HEK293T (cell line): ENCODE measurements around the gene HMX2.

Source experiments
- ARNT ChIP-seq: fragments of 450-650 bp; IDR thresholded peaks from 2 replicates; pipeline ENCODE4 v1.6.1; 2017; ENCODE audit warnings: mild to moderate bottlenecking
- BHLHE40 ChIP-seq: fragments of 450-650 bp; IDR thresholded peaks from 2 replicates; pipeline ENCODE4 v1.6.1; 2016; ENCODE audit warnings: mild to moderate bottlenecking, moderate library complexity, borderline replicate concordance
- ELF4 ChIP-seq: fragments of 450-650 bp; IDR thresholded peaks from 2 replicates; pipeline ENCODE4 v1.6.1; 2017; ENCODE audit warnings: antibody characterized with exemption
- FOXA1 ChIP-seq: fragments of 450-650 bp; IDR thresholded peaks from 2 replicates; pipeline ENCODE4 v1.6.1; 2016; ENCODE audit warnings: mild to moderate bottlenecking
- FOXK2 ChIP-seq: fragments of 450-650 bp; IDR thresholded peaks from 2 replicates; pipeline ENCODE4 v1.6.1; 2016; ENCODE audit warnings: mild to moderate bottlenecking
- FOXM1 ChIP-seq: fragments of 450-650 bp; IDR thresholded peaks from 2 replicates; pipeline ENCODE4 v1.6.1; 2017; ENCODE audit warnings: mild to moderate bottlenecking, borderline replicate concordance
- HDGF ChIP-seq: fragments of 450-650 bp; IDR thresholded peaks from 2 replicates; pipeline ENCODE4 v1.6.1; 2017; ENCODE audit warnings: antibody characterized with exemption, borderline replicate concordance
- L3MBTL2 ChIP-seq: fragments of 450-650 bp; conservative IDR thresholded peaks from 2 replicates; pipeline ENCODE4 v1.6.1; 2016; ENCODE audit warnings: mild to moderate bottlenecking
- NFRKB ChIP-seq: fragments of 450-650 bp; IDR thresholded peaks from 2 replicates; pipeline ENCODE4 v1.6.1; 2016; ENCODE audit warnings: mild to moderate bottlenecking, moderate library complexity
- SP1 ChIP-seq: fragments of 450-650 bp; IDR thresholded peaks from 2 replicates; pipeline ENCODE4 v1.6.1; 2017
- SUZ12 ChIP-seq: fragments of 450-650 bp; IDR thresholded peaks from 2 replicates; pipeline ENCODE4 v1.6.1; 2016; ENCODE audit warnings: mild to moderate bottlenecking
- TARDBP ChIP-seq: fragments of 450-650 bp; IDR thresholded peaks from 2 replicates; pipeline ENCODE4 v1.6.1; 2016
- ZNF384 ChIP-seq: fragments of 450-650 bp; IDR thresholded peaks from 2 replicates; pipeline ENCODE4 v1.6.1; 2016
- TF ChIP-seq, protein P1 (sequence below): fragments of 450-650 bp; IDR thresholded peaks from 2 replicates; pipeline ENCODE4 v1.6.1; 2016

GRCh38 chr10:123142701-123143161 is 5.2 kb upstream of the HMX2 start:
- TF ChIP-seq BHLHE40: no peak
- TF ChIP-seq SP1: no peak
- no peak for TF ChIP-seq FOXK2
- TF ChIP-seq HDGF: no peak
- TF ChIP-seq FOXM1: no peak
- no peak for TF ChIP-seq TARDBP
- TF ChIP-seq NFRKB: no peak
- no peak for TF ChIP-seq L3MBTL2
- no peak for TF ChIP-seq SUZ12
- TF ChIP-seq ZNF384: no peak
- TF ChIP-seq, protein P1, sequence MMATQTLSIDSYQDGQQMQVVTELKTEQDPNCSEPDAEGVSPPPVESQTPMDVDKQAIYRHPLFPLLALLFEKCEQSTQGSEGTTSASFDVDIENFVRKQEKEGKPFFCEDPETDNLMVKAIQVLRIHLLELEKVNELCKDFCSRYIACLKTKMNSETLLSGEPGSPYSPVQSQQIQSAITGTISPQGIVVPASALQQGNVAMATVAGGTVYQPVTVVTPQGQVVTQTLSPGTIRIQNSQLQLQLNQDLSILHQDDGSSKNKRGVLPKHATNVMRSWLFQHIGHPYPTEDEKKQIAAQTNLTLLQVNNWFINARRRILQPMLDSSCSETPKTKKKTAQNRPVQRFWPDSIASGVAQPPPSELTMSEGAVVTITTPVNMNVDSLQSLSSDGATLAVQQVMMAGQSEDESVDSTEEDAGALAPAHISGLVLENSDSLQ: no peak
- no peak for TF ChIP-seq ARNT
- TF ChIP-seq ELF4: no peak
- no peak for TF ChIP-seq FOXA1
